Body of pancreas (tissue), 4 donors: Measurements from ENCODE around the gene TTLL1. TPM values are rescaled to one million over a fixed set of nuclear protein-coding genes. Genes with fewer than 3 reads are reported as not detected.
"Not testable (repeated sequence)": the region's sequence is repeated elsewhere in the genome, so short reads cannot be mapped to it uniquely, and the experiment has no call there.

Source experiments
- ATAC-seq: fragments of 150-250 bp; one replicate; pipeline ENCODE4 v1.9.1; 2016
- DNase-seq, 4 donors: peaks; one replicate each; pipeline ENCODE4 v3.0.0-alpha.2; 2019
- H3K27ac ChIP-seq, 4 donors: fragments of 200-600 bp; sonication (generic); 1 replicate in 3 of 4; 2 replicates in 1 of 4; pipeline versions ENCODE4 v1.5.1 to v1.6.1; 2016 to 2019; ENCODE audit warnings: mild to moderate bottlenecking in 1 of 4, mixed read lengths in 1 of 4, moderate library complexity in 1 of 4
- H3K27me3 ChIP-seq, 2 donors: fragments of 200-600 bp; sonication (generic); one replicate each; pipeline ENCODE4 v1.6.0; 2016; ENCODE audit warnings: mild to moderate bottlenecking in 1 of 2
- H3K36me3 ChIP-seq, 2 donors: fragments of 200-600 bp; sonication (generic); replicated peaks in 1 of 2; 2 replicates each; pipeline ENCODE4 v1.5.1; 2016; ENCODE audit warnings: low read depth in 2 of 2; ENCODE audit not compliant: insufficient read depth in 1 of 2
- H3K4me1 ChIP-seq: fragments of 200-600 bp; sonication (generic); one replicate; pipeline ENCODE4 v1.6.0; 2016
- H3K4me3 ChIP-seq, 2 donors: fragments of 200-600 bp; sonication (generic); 1 replicate in 1 of 2; 2 replicates in 1 of 2; pipeline ENCODE4 v1.5.1; 2016 to 2019
- H3K9me3 ChIP-seq, 3 donors: fragments of 200-600 bp; sonication (generic); 1 replicate in 2 of 3; 2 replicates in 1 of 3; pipeline ENCODE4 v1.5.1; 2016
- POLR2A ChIP-seq, 3 donors: fragments of 450-650 bp; IDR thresholded peaks; one replicate each; pipeline ENCODE4 v1.6.1; 2016; ENCODE audit warnings: antibody characterized with exemption in 3 of 3, mild to moderate bottlenecking in 2 of 3
- WGBS, 2 donors: methylation state at CpG; one replicate each; pipeline ENCODE4 v1.1.5; 2017; 5-methylcytosine and 5-hydroxymethylcytosine counted together
- intact Hi-C: fragments of 100-400 bp; cut with DNase I; formaldehyde crosslinking; loops from one replicate; pipeline ENCODE4 v1.15.1; 2023
- total RNA-seq, 2 donors: library from RNA; depleted of rRNA; stranded (reverse); fragments of >200 nt; gene quantifications; one replicate each; pipeline ENCODE4 v1.1.0, GENCODE V29; 2016
- TF ChIP-seq, protein P1 (sequence below), 7 experiments: fragments of 450-650 bp in 4 of 7; fragments of 200-600 bp in 3 of 7; sonication (generic) in 3 of 7; IDR thresholded peaks; one replicate each; pipeline ENCODE4 v1.5.1; 2016 to 2019; ENCODE audit warnings: antibody characterized with exemption in 7 of 7

Gene TTLL1
- total RNA-seq, 2 donors from 2014 or later = 2.0 to 7.0 TPM

DNA sequence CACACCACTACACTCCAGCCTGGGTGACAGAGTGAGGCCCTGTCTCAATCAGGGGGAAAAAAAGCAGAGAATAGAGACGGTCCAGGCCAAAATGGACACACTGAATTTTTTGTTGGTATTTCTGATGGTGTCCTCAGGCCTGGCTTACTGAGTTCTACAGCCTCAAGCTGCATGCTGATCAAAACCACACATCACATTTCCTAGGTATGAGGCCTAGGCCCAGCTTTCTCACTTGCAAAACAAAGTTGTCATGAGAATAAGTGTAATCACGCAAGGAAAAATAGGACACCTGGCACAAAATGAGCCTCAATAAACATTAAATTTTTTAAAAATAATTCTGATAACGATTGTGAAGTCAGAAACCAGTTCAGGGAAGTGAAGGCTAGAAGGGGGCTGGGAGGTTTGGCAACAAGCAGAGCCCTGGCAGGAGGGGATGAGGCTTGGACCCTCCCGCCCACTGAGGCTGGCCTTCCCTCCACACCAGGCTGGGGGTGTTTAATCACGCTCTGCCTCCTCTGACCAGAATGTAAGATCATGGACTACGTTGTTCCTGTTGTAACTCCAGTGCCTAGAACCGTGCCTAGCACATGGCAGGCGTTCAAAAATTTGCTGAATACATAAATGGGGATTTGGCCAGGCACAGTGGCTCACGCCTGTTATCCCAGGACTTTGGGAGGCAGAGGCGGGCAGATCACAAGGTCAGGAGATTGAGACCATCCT is 92.4 kb downstream of the TTLL1 start:
- Histone ChIP-seq H3K9me3 (no peaks in the 10 kb centered on the region), H3K27me3 (no peaks in the 10 kb centered on the region), H3K27ac (peak overlapping the region; percentile 93 to 96 (median 94)), H3K36me3 (no peaks in the 10 kb centered on the region), H3K4me1 (peaks cover 92% of the 10 kb centered on the region), H3K4me3 (no peak overlapping the region)
- intact Hi-C loops = no loop called here
- ATAC-seq (peak; percentile 37), DNase-seq (peak; percentile 57 to 71 (median 64))
- TF ChIP-seq, protein P1, sequence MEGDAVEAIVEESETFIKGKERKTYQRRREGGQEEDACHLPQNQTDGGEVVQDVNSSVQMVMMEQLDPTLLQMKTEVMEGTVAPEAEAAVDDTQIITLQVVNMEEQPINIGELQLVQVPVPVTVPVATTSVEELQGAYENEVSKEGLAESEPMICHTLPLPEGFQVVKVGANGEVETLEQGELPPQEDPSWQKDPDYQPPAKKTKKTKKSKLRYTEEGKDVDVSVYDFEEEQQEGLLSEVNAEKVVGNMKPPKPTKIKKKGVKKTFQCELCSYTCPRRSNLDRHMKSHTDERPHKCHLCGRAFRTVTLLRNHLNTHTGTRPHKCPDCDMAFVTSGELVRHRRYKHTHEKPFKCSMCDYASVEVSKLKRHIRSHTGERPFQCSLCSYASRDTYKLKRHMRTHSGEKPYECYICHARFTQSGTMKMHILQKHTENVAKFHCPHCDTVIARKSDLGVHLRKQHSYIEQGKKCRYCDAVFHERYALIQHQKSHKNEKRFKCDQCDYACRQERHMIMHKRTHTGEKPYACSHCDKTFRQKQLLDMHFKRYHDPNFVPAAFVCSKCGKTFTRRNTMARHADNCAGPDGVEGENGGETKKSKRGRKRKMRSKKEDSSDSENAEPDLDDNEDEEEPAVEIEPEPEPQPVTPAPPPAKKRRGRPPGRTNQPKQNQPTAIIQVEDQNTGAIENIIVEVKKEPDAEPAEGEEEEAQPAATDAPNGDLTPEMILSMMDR (IDR thresholded peaks at IDR 0.05) = no peak
- peak in 2 of 3 donors; percentile 12 to 16 for TF ChIP-seq POLR2A (IDR thresholded peaks at IDR 0.05)
- 14 to 19% methylated on average over 10 of the region's 10 CpGs for WGBS, 2 donors

GRCh38 chr22:42995654-42996053 is 93.5 kb downstream of the TTLL1 start:
- H3K4me3 ChIP-seq, intact Hi-C loops, ATAC-seq, H3K36me3 ChIP-seq, H3K27me3 ChIP-seq, H3K9me3 ChIP-seq: not testable (repeated sequence)
- 30 to 40% methylated on average over 5 to 7 of the region's 7 CpGs for WGBS, 2 donors
- DNase-seq = peak in 1 of 4 donors; percentile 3
- Histone ChIP-seq H3K27ac (peak overlapping the region; percentile 93 to 96 (median 94)), H3K4me1 (peaks cover 92% of the 10 kb centered on the region)

GRCh38 chr22:42994917-42995562 is 94.2 kb downstream of the TTLL1 start:
- no peaks in the 10 kb centered on the region for H3K36me3 ChIP-seq
- ATAC-seq (peak; percentile 85), DNase-seq (peak; percentile 79 to 94 (median 86))
- H3K4me1 ChIP-seq = peaks cover 94% of the 10 kb centered on the region
- H3K9me3 ChIP-seq = no peaks in the 10 kb centered on the region
- peak overlapping the region; percentile 93 to 96 (median 94) for H3K27ac ChIP-seq
- peak; percentile 73 to 91 (median 81) for TF ChIP-seq POLR2A (IDR thresholded peaks at IDR 0.05)
- TF ChIP-seq, protein P1 (IDR thresholded peaks at IDR 0.05) = peak in 1 of 7 experiments; percentile 5
- H3K4me3 ChIP-seq = no peak overlapping the region
- 6 to 7% methylated on average over 8 to 9 of the region's 9 CpGs for WGBS, 2 donors
- no peaks in the 10 kb centered on the region for H3K27me3 ChIP-seq
- intact Hi-C loops = no loop called here

DNA sequence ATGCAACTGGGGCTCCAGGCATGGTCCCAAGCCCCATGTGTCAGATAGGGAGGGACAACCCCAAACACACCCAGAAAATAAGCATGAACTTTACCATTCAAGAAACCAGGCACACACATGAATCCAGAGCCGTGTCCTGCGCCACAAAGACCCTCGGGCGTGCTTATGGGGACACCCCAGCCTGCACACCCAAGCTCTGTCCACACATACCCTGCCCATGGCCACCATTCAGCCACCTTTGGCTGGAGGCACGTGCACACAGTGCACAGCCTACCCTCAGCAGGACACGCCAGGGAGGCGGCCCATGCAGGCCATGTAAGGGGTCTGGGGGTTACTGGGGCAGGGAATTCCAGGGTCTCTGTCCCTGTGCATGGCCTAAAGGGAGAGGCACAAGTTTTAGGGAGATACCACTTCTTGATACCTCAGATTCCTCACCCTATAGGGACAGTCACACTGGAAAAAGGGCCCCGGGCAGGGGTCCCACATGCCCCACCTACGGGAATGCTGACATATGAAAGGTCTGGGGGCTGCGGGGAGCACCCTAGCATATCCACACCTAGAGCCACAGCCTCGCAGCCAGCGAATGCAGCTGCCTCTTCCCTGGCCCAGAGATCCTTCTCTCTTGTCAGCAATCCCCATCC is 94.8 kb downstream of the TTLL1 start:
- Histone ChIP-seq H3K27me3 (no peaks in the 10 kb centered on the region), H3K9me3 (no peaks in the 10 kb centered on the region), H3K4me1 (peaks cover 91% of the 10 kb centered on the region), H3K36me3 (no peaks in the 10 kb centered on the region), H3K27ac (peak overlapping the region; percentile 93 to 96 (median 94)), H3K4me3 (no peak overlapping the region)
- ATAC-seq = no peak
- 74 to 81% methylated on average over 9 to 12 of the region's 12 CpGs for WGBS, 2 donors
- DNase-seq = no peak
- TF ChIP-seq, protein P1 (IDR thresholded peaks at IDR 0.05) = no peak
- no peak for TF ChIP-seq POLR2A (IDR thresholded peaks at IDR 0.05)
- intact Hi-C loops = no loop called here

DNA sequence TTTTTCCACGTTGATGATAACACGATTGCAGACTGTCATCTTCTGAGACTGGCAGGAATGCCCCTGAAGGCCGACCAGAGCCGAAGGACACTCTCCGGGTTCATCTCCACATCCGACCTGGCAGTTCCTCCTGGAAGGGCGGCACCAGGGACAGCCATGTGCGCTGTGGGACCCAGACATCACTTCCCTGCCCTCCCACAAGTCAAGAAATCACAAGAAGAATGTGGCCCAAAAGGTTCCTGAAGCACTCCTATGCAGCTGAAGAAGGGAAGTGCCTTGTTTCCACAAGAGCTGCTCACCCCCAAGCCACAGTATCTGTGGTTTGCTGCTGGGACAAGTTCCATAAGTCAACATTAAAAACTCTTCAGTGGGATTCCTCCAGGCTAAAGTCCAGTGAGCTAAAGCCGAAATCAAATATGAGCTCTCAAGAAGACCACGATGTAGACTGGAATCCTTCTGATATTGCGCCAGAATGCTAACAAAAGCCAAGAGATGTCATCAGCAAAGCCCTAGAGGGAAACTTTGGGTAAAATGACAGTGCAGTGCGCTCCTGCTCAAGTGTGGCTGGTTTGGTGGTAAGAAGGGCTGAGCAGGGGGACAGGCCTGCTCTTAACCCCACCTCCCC is 95.4 kb downstream of the TTLL1 start:
- DNase-seq = peak in 1 of 4 donors; percentile 31
- Histone ChIP-seq H3K36me3 (no peaks in the 10 kb centered on the region), H3K4me3 (no peak overlapping the region), H3K27ac (peak overlapping the region; percentile 93 to 96 (median 94)), H3K27me3 (no peaks in the 10 kb centered on the region), H3K4me1 (peaks cover 95% of the 10 kb centered on the region), H3K9me3 (no peaks in the 10 kb centered on the region)
- WGBS, 2 donors = 37 to 43% methylated on average over 12 of the region's 12 CpGs
- ATAC-seq = no peak
- TF ChIP-seq POLR2A (IDR thresholded peaks at IDR 0.05) = no peak
- TF ChIP-seq, protein P1 (IDR thresholded peaks at IDR 0.05) = no peak
- intact Hi-C loops = no loop called here
